ENCODE measurements around the gene VSIR.

VSIR gene

DNA sequence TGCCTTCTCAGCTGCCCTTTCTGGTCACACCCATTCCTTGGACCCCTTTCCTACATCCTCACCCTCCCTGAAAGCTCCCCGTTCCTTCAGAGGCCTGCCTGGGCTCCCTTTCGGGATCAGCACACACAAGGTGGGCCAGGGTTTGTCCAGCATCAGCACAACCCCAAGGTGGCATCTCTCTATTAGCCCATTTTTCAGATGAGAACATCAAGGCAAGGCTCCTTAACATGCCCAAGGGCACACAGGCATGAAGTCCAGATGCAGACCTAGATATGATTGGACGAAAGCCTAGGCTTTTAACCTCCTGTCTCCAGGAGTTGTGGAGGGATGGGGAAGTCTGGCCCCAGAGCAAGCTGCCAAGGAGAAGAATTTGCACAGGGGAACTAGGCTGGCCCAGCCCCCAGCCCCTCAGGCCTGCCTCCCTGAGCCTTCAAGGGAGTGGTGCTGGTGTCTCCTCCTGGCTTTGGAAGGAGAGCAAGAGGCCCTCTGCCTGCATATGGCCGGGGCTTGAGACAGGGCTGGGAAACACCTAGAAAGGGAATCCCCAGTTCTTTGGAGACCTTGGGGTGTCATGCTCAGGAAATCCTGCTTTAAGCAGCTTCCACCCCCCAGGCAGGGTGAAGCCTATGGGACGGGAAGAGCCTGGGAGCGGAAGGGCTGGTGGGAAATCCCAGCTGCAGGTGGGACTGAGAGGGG, 9.0 kb upstream of the VSIR start:
- DNase-seq = no peak

DNA sequence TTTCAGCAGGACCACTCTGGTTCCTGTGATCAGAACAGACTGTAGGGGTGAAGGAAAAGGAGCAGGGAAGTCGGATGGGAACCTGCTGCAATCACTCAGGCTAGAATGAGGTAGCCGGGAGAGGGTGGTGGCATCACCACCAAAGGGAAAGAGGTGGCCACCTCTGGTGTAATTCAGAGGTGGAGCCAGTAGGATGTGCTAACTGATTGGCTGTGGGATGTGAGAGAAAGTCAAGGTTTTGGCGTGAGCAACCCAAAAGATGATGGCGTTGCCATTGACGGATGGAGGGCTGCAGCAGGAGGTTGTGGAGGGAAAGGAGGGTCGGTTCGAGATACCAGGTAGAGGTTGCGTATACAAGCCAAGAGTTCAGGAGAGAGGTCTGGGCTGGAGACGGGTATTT, 7.4 kb upstream of the VSIR start:
- no peak for DNase-seq

DNA sequence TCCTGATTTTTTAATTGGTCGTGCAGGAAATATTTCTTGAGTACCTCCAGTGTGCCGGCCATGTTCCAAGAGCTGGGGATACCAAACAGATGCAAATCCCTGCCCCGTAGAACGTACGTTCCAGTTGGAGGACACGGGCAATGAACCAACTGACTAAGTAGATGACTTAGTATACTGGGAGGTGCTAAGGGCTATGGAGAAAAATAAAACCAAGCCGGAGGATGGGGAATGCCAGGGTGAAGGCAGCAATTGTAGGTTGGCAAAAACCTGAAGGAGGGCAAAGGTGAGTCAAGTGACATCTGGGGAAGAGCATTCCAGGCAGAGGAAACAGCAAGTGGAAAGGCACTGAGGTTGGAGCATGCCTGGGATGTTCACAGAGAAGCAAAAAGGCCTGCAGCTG, 6.8 kb upstream of the VSIR start:
- no peak for DNase-seq

DNA sequence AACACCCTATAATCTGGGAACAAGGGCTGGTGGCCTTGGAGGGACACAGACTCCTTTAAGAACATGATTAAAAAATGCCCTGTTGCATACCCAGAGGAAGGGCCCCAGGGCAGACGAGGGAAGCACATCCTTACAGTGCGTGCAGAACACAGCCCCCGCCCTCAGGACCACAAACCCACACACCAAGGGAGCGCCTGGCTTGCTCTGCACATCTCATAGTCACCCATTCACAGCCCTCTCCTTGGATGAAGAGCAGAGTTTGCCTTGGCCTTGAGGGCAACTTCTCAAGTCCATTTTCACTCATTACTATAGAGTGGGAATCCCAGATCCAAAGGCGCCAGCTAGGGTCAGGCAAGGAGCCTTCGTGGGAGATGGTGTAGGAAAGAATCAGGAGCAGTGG, 6.3 kb upstream of the VSIR start:
- no peak for DNase-seq

- no peak for DNase-seq
These were observed 4.9 kb upstream of the VSIR start for GRCh38 chr10:71778071-71778825.

- no peak for DNase-seq
These were observed 4.1 kb upstream of the VSIR start for GRCh38 chr10:71777213-71777985.

DNA sequence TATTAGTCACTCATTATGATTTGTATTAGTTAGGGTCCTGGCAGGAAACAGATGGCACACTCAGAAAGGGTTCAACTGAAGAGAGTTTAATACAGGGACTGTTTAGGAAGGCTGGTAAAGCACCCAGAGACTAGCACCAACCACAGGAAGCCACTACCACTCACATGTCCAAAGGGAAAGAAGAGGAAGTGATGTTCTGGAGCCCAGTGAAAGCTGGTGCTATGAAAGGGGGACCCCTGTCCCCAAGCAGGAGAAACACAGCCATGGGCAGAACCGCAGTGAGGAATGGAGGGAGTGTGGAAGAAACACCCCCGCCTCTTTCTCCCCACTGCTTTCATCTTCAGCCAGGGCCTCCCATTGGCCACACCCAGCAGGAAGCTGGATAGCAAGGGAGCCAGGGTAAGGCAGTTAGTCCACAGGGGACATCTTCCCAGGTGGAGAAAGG, 3.2 kb upstream of the VSIR start:
- DNase-seq = no peak

- DNase-seq = no peak
These were observed 1.8 kb upstream of the VSIR start for GRCh38 chr10:71774916-71775702.

GRCh38 chr10:71772832-71773220, 494 bp downstream of the VSIR start:
- no peak for DNase-seq

DNA sequence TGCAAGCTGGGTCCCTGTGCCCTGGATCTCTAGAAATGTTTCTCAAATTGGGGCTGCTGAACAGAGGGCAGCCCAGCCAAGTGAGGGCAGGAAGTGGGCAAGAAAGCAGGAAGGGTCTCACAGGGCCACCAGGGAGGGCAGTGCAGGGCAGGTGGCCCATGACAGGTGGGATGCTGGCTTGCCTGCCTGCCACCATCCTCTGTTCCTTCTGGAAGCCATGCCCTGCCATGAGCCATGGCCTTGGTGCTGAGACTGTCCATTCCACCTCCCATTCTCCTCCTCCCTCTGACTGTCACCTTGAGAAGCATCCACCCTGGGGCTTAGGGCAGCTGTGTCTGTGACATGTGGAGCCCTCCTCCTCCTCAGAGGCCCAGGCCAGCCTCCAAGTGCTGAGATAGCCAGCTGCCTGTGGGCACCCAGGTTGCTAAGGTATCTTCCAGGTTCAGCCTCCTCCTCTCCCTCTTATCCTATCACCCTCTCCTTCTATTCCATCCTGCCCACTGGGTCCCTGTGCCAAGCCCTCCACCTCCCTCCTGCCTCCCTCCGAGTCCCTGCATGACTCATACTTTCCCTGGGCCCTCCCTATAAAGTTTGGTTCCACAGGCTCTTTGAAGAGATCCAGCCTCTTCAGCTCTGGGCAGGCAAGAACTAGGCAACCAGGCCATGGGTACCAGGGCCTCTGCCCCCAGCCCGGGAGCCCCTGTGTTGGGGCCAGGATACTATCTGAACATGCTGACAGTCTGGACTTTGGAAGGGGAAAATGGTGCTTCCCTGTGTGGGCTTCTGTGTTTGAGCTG, 1.3 kb downstream of the VSIR start:
- no peak for DNase-seq

GRCh38 chr10:71771204-71771603, 2.1 kb downstream of the VSIR start:
- no peak for DNase-seq

- DNase-seq = no peak
These were observed 2.5 kb downstream of the VSIR start for GRCh38 chr10:71770789-71771188.

DNA sequence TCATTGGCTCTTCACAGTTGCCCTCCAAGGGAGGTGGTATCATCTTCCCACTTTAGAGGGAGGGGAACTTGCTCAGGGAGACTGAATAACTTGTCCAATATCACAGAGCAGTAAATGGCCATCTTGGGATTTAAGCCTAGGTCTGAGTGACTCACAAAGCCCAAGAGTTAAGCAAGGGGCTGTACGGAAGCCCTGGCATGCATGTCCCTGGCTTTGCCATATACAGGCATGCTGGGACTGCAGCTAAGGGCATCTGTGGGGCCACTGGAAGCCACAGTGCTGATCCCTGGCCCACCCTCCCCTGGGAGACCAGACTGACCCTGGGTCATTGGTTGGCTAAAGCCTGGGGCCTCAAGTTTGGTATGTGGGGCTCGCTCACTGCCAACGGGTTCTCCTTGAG, 3.1 kb downstream of the VSIR start:
- DNase-seq = no peak

- no peak for DNase-seq
These were observed 4.0 kb downstream of the VSIR start for GRCh38 chr10:71769279-71769823.

GRCh38 chr10:71767420-71768035, 5.8 kb downstream of the VSIR start:
- DNase-seq = no peak

GRCh38 chr10:71766717-71767419, 6.5 kb downstream of the VSIR start:
- no peak for DNase-seq

DNA sequence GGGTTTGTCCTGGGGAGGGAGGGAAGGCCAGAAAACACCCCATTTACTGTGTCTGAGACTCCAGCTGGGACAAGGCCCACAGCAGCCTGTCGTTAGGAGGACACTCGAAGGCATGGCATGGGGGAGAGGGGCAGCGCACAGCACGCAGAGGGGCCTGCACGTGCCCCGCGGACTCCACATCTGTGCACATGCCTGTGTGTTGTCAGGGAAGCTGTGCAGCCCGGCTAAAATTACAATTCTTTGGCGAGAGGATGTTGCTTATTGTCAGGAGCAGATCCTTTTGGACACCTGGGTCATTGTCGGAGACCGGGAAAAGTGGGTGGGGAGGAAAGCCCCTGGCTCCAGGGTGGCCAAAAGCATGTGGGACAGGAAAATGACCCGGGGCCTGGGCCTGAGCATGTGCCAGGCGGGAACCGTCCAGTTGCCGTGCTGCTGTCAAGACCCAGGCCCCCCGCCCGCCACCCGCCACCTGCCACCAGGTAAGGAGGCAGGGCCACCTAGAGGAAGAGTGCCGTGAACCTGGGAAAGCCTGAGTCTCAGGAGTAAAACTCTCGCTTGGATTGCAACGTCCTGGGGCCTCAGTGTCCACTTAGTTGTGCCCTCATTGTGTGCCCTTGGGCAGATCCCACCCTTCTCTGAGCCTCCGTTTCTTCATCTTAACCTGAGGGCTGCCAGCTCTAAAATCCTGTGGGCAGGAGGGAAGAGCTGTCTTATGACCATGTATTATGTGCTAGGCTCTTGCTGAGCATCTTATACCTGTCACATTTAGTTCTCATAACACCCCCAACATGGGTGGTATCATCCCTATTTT, 7.2 kb downstream of the VSIR start:
- no peak for DNase-seq

DNA sequence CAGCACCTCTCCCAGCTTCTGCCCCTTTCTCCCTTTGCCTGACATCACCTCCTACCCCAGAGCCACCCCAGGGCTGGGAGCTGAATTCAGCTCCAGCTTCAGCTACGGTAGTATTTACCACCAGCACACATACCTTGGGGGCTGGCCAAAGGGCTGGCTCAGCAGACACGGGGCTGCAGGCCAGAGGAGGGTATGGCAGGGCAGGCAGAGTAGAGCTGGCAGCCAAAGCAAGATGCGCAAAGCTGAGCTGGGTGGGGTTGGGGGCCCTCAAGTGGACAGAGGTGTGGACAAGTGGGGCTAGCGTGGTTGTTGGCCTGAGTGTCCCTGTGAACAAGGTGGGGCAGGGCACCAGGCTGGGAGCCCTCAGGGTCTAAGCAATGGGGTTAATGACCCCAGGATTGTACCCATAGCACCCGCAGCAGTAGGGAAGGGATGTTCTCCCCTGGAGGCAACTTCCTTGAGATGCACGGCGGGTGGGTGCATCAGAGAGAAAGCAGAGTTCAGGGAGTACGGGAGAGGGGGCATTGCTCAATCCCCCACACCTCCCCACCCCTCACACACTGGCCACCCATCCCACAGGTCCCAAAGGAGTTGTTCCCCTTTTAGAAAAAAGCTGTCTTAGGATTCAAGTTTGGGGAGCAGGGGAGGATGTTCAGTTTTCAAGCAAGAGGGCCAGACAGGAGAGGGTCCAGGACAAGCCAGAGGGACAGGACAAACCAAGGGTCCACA, 8.0 kb downstream of the VSIR start:
- DNase-seq = no peak
